ENCODE measurements around the gene HECW1.
"Not testable (repeated sequence)": the region's sequence is repeated elsewhere in the genome, so short reads cannot be mapped to it uniquely, and the experiment has no call there.

The HECW1 gene

GRCh38 chr7:43119371-43120075, 7.1 kb downstream of the HECW1 start:
- no peak for TF ChIP-seq CTCF (IDR thresholded peaks at IDR 0.05; ENCODE audit: extremely low read depth, missing control alignments)
- DNase-seq (ENCODE audit: low spot score) = no peak

- DNase-seq (ENCODE audit: low spot score) = no peak
- no peak for TF ChIP-seq CTCF (IDR thresholded peaks at IDR 0.05; ENCODE audit: extremely low read depth, missing control alignments)
These were observed 9.5 kb downstream of the HECW1 start for GRCh38 chr7:43121973-43122372.

DNA sequence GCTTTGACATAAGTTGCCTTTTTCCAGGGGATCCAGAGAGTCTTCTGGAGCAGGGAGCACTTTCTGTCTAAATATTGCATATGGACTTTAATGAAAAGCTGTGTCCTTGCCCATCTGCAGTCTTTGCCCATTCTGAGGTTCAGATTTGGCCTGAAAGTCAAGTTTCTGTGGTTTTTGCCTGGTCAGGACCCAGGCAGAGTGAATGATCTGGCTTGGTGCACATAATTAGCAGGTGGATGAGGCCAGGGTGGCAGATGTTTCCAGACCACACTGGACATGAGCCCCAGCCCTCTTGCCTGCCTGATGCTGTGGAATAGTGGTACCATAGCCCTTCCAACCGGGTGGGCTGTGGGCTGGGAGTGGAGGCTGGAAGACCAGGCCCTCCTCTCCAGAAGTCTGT, 11.0 kb downstream of the HECW1 start:
- DNase-seq (ENCODE audit: low spot score) = no peak
- TF ChIP-seq CTCF (IDR thresholded peaks at IDR 0.05; ENCODE audit: extremely low read depth, missing control alignments) = no peak

GRCh38 chr7:43124388-43124787, 11.9 kb downstream of the HECW1 start:
- no peak for TF ChIP-seq CTCF (IDR thresholded peaks at IDR 0.05; ENCODE audit: extremely low read depth, missing control alignments)
- no peak for DNase-seq (ENCODE audit: low spot score)

DNA sequence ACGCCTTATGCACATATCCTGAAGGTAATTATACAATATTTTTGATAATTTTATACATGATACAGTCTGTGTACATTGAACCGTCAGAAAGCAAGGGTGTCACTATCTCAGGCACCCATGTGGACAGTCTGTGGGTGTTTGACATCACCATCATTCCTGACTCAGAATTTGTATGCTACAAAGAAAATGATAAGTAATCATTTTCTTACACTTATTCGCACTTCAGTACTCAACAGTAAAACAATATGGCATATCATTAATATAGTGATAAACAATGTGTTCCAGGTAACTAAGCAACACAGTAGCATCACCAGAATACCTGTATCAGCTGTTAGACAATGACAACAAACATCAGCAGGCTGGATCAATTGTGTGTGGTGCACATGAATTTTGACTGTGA, 17.9 kb downstream of the HECW1 start:
- DNase-seq (ENCODE audit: low spot score) = no peak
- TF ChIP-seq CTCF (IDR thresholded peaks at IDR 0.05; ENCODE audit: extremely low read depth, missing control alignments) = no peak

- DNase-seq (ENCODE audit: low spot score) = no peak
These were observed 22.7 kb downstream of the HECW1 start for GRCh38 chr7:43135129-43135528.

DNA sequence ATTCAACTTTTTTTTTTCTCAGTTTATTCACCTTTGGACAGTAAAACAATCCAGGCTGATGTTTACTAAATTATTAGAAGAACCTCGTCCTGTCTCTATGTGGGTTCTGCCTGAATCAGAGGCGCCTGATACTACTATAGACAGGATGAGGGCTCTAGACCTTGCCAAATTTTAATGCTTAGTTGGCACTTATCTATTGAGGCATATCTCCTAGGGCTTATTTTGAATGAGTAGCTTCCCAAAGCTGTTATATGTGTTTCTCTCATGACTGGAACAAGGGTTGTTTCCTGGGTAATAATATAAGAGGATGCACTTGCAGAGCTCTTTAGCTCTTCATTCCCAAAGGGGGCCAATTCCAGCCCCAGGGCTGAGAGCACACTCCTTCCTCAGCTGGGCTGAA, 23.6 kb downstream of the HECW1 start:
- no peak for DNase-seq (ENCODE audit: low spot score)
- no peak for TF ChIP-seq CTCF (IDR thresholded peaks at IDR 0.05; ENCODE audit: extremely low read depth, missing control alignments)

More at GRCh38 chr7:43135129-43135528, 22.7 kb downstream of the HECW1 start:
- TF ChIP-seq CTCF (IDR thresholded peaks at IDR 0.05; ENCODE audit: extremely low read depth, missing control alignments) = no peak

DNA sequence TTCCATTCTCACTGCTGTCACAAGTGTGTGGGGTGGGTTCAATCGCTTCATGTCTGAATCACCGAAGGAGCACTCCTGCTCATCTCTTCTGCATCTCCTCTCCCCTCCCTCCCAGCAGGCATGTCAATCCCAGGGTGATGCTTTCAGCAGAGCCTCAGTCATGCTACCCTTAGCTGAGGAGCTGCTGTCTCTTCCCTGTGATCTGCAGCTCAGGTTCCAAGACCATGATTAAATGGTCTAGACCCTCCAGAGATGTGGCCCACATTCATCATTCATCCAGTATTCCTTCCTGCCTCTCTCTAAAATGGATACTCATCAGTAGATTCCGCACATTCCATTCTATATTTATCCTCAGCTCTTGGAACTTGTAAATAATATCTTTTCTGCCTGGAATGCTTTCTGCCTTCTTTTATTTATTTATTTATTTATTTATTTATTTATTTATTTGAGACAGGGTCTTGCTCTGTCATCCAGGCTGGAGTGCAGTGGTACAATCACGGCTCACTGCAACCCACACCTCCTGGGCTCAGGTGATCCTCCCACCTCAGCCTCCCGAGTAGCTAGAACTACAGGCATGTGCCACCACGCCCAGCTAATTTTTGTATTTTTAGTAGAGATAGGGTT, 24.8 kb downstream of the HECW1 start:
- not testable (repeated sequence) for DNase-seq (ENCODE audit: low spot score)

Data from GM20000 (cell line).